ELF-1 (cell line): ENCODE results near the gene PRPF38A.

ENCODE experiments used
- DNase-seq: peaks from one replicate; pipeline ENCODE4 v3.0.0-alpha.2; 2016; ENCODE audit warnings: low read depth, low spot score

PRPF38A gene

GRCh38 chr1:52460694-52461093, 56.3 kb downstream of the PRPF38A start:
- no peak for DNase-seq

GRCh38 chr1:52461821-52462220, 57.4 kb downstream of the PRPF38A start:
- no peak for DNase-seq

GRCh38 chr1:52463891-52464290, 59.5 kb downstream of the PRPF38A start:
- DNase-seq: no peak

- no peak for DNase-seq
Observed at GRCh38 chr1:52469108-52469507, 64.7 kb downstream of the PRPF38A start.
